ENCODE measurements around the gene YJU2. TPM values are rescaled to one million over a fixed set of nuclear protein-coding genes. Genes with fewer than 3 reads are reported as not detected.
"Not testable (repeated sequence)": the region's sequence is repeated elsewhere in the genome, so short reads cannot be mapped to it uniquely, and the experiment has no call there.

YJU2 gene
- total and polyA plus RNA-seq, 5 donors from 2014 or later = 24.8 to 37.7 (median 28.5) TPM

DNA sequence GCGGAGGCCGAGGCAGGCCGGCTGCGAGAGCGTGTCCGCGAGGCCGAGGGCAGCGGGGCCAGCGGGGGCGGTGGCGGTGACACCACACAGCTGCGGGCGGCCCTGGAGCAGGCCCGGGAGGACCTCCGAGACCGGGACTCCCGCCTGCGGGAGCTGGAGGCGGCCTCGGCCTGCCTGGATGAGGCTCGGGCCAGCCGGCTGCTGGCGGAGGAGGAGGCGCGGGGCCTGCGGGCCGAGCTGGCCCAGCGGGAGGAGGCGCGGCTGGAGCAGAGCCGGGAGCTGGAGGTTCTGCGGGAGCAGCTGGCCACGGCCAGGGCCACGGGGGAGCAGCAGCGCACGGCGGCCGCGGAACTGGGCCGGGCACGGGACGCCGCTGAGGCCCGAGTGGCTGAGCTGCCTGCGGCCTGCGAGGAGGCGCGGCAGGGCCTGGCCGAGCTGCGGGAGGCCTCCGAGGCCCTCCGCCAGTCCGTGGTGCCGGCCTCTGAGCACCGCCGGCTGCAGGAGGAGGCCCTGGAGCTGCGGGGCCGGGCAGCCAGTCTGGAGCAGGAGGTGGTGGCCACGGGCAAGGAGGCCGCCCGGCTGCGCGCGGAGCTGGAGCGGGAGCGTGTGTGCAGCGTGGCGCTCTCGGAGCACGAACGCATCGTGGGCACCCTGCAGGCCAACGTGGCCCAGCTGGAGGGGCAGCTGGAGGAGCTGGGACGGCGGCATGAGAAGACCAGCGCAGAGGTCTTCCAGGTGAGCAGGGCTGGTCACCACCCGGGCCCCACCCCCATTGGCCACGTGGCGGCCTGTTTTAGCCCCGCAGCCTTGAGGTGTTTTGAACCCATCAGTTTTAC is 29.2 kb upstream of the YJU2 start:
- Histone ChIP-seq H3K27me3 (ENCODE audit: control insufficient read depth, insufficient read depth, low read length) (no peaks in the 10 kb centered on the region), H3K4me3 (ENCODE audit: low read depth, low read length) (no peak overlapping the region), H3K36me3 (ENCODE audit: control insufficient read depth, insufficient read depth, low read length) (no peaks in the 10 kb centered on the region), H3K27ac (ENCODE audit: insufficient read depth, low read length, poor library complexity, severe bottlenecking) (no peak overlapping the region), H3K9me3 (ENCODE audit: control insufficient read depth in 2 of 2, low read length in 2 of 2) (no peaks in the 10 kb centered on the region), H3K4me1 (ENCODE audit: control insufficient read depth, insufficient read depth, low read length, poor library complexity, severe bottlenecking) (no peaks in the 10 kb centered on the region)
- no peak for ATAC-seq (ENCODE audit: low read depth in 2 of 2)
- H3K36me3 Mint-ChIP-seq = no peaks in the 10 kb centered on the region
- peaks cover 0 to 12% (median 7%) of the 10 kb centered on the region in 4 donors for H3K4me1 Mint-ChIP-seq
- H3K4me3 Mint-ChIP-seq = no peak overlapping the region
- DNase-seq = no peak
- H3K27me3 Mint-ChIP-seq = peaks cover 4% of the 10 kb centered on the region
- H3K9me3 Mint-ChIP-seq = no peaks in the 10 kb centered on the region
- H3K27ac Mint-ChIP-seq = no peak overlapping the region

- ATAC-seq (ENCODE audit: low read depth in 2 of 2); H3K4me3 ChIP-seq (ENCODE audit: low read depth, low read length); H3K9me3 Mint-ChIP-seq; H3K9me3 ChIP-seq (ENCODE audit: control insufficient read depth in 2 of 2, low read length in 2 of 2); H3K36me3 Mint-ChIP-seq; H3K36me3 ChIP-seq (ENCODE audit: control insufficient read depth, insufficient read depth, low read length); H3K4me1 ChIP-seq (ENCODE audit: control insufficient read depth, insufficient read depth, low read length, poor library complexity, severe bottlenecking); H3K27ac ChIP-seq (ENCODE audit: insufficient read depth, low read length, poor library complexity, severe bottlenecking); DNase-seq; H3K27me3 Mint-ChIP-seq; H3K27me3 ChIP-seq (ENCODE audit: control insufficient read depth, insufficient read depth, low read length); H3K27ac Mint-ChIP-seq: not testable (repeated sequence)
- peaks cover 0 to 12% (median 7%) of the 10 kb centered on the region in 4 donors for H3K4me1 Mint-ChIP-seq
- peak overlapping the region in 1 of 4 donors; percentile 61 for H3K4me3 Mint-ChIP-seq
Observed at GRCh38 chr19:4218523-4218922, 28.4 kb upstream of the YJU2 start.

GRCh38 chr19:4220188-4220587 is 26.7 kb upstream of the YJU2 start:
- Mint-ChIP-seq H3K4me1 (no peaks in the 10 kb centered on the region), H3K36me3 (no peaks in the 10 kb centered on the region), H3K4me3 (no peak overlapping the region), H3K27ac (no peak overlapping the region), H3K9me3 (no peaks in the 10 kb centered on the region), H3K27me3 (no peaks in the 10 kb centered on the region)
- Histone ChIP-seq H3K27me3 (ENCODE audit: control insufficient read depth, insufficient read depth, low read length) (no peaks in the 10 kb centered on the region), H3K36me3 (ENCODE audit: control insufficient read depth, insufficient read depth, low read length) (no peaks in the 10 kb centered on the region), H3K4me3 (ENCODE audit: low read depth, low read length) (no peak overlapping the region), H3K4me1 (ENCODE audit: control insufficient read depth, insufficient read depth, low read length, poor library complexity, severe bottlenecking) (no peaks in the 10 kb centered on the region), H3K9me3 (ENCODE audit: control insufficient read depth in 2 of 2, low read length in 2 of 2) (no peaks in the 10 kb centered on the region), H3K27ac (ENCODE audit: insufficient read depth, low read length, poor library complexity, severe bottlenecking) (no peak overlapping the region)
- no peak for DNase-seq
- no peak for ATAC-seq (ENCODE audit: low read depth in 2 of 2)

DNA sequence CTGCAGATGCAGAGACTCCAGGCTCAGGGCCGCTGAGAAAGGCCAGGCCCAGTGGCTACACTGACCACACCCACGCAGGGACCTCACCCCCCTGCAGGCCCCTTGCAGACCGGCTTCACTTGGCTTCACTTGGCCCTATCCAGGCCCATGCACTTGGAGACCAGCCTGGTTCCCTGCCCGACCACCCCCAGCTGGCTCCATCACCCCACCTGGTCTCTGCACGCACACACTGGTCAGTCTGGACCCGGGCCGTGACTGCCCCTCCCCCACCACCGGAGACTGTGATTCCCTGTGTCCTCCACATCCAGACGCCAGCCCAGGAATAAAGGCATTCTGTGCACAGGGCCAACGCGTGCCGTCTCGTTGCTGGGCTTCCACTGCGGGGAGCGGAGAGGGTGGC is 22.4 kb upstream of the YJU2 start:
- Histone ChIP-seq H3K4me3 (ENCODE audit: low read depth, low read length) (no peak overlapping the region), H3K36me3 (ENCODE audit: control insufficient read depth, insufficient read depth, low read length) (no peaks in the 10 kb centered on the region), H3K9me3 (ENCODE audit: control insufficient read depth in 2 of 2, low read length in 2 of 2) (no peaks in the 10 kb centered on the region), H3K27me3 (ENCODE audit: control insufficient read depth, insufficient read depth, low read length) (no peaks in the 10 kb centered on the region), H3K4me1 (ENCODE audit: control insufficient read depth, insufficient read depth, low read length, poor library complexity, severe bottlenecking) (peaks cover 6% of the 10 kb centered on the region), H3K27ac (ENCODE audit: insufficient read depth, low read length, poor library complexity, severe bottlenecking) (no peak overlapping the region)
- Mint-ChIP-seq H3K36me3 (no peaks in the 10 kb centered on the region), H3K27ac (no peak overlapping the region), H3K4me1 (peaks cover 0 to under 1% (median 0%) of the 10 kb centered on the region in 4 donors), H3K4me3 (no peak overlapping the region), H3K9me3 (no peaks in the 10 kb centered on the region), H3K27me3 (no peaks in the 10 kb centered on the region)
- DNase-seq (no peak), ATAC-seq (ENCODE audit: low read depth in 2 of 2) (no peak)

DNA sequence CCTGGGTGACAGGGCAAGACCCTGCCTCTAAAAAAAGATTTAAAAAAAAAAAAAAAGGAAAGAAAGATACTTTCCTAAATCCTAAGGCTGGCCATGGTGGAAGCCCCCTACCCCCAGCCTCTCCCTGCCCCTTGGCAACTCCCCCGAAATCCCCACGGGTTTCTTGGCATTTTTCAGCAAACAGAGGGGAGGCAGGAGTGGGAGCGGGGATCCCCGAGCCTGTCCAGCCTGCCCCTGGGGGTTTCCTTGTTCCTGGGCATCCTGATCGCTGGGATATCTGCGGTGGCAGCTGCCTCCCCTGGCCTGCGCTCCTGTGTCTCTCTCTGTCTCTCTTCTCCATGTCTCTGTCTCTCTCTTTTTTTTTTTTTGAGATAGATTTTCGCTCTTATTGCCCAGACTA is 21.0 kb upstream of the YJU2 start:
- Mint-ChIP-seq H3K27me3 (no peaks in the 10 kb centered on the region), H3K4me3 (no peak overlapping the region), H3K4me1 (peaks cover 0 to 2% (median 0%) of the 10 kb centered on the region in 4 donors), H3K27ac (no peak overlapping the region), H3K36me3 (no peaks in the 10 kb centered on the region), H3K9me3 (no peaks in the 10 kb centered on the region)
- no peaks in the 10 kb centered on the region for H3K36me3 ChIP-seq (ENCODE audit: control insufficient read depth, insufficient read depth, low read length)
- H3K4me1 ChIP-seq (ENCODE audit: control insufficient read depth, insufficient read depth, low read length, poor library complexity, severe bottlenecking) = peaks cover 8% of the 10 kb centered on the region
- no peak for DNase-seq
- H3K27me3 ChIP-seq (ENCODE audit: control insufficient read depth, insufficient read depth, low read length) = no peaks in the 10 kb centered on the region
- H3K9me3 ChIP-seq (ENCODE audit: control insufficient read depth in 2 of 2, low read length in 2 of 2) = no peaks in the 10 kb centered on the region
- H3K4me3 ChIP-seq (ENCODE audit: low read depth, low read length) = no peak overlapping the region
- ATAC-seq (ENCODE audit: low read depth in 2 of 2) = no peak
- no peak overlapping the region for H3K27ac ChIP-seq (ENCODE audit: insufficient read depth, low read length, poor library complexity, severe bottlenecking)

DNA sequence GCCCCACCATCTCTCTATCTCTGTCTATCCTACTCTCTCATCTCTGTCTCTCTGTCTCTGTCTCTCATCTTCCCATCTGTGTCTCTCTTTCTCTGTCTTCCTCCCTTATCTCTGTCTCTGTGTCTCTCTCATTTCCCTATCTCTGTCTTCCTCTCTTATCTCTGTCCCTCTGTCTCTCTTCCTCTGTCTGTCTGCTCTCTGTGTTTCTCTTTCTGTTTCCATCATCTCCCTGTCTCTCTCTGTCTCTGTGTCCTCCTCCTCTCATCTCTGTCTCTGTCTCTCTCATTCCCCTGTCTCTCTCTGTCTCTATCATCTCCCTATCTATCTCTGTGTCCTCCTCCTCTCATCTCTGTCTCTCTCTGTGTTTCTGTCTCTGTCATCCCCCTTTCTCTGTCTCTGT is 19.1 kb upstream of the YJU2 start:
- ATAC-seq (ENCODE audit: low read depth in 2 of 2) (no peak), DNase-seq (no peak)
- Mint-ChIP-seq H3K9me3 (no peaks in the 10 kb centered on the region), H3K36me3 (no peaks in the 10 kb centered on the region), H3K4me1 (peaks cover 0 to 2% (median 0%) of the 10 kb centered on the region in 4 donors), H3K4me3 (no peak overlapping the region), H3K27ac (no peak overlapping the region), H3K27me3 (no peaks in the 10 kb centered on the region)
- Histone ChIP-seq H3K27me3 (ENCODE audit: control insufficient read depth, insufficient read depth, low read length) (no peaks in the 10 kb centered on the region), H3K9me3 (ENCODE audit: control insufficient read depth in 2 of 2, low read length in 2 of 2) (no peaks in the 10 kb centered on the region), H3K36me3 (ENCODE audit: control insufficient read depth, insufficient read depth, low read length) (no peaks in the 10 kb centered on the region), H3K27ac (ENCODE audit: insufficient read depth, low read length, poor library complexity, severe bottlenecking) (no peak overlapping the region), H3K4me3 (ENCODE audit: low read depth, low read length) (no peak overlapping the region), H3K4me1 (ENCODE audit: control insufficient read depth, insufficient read depth, low read length, poor library complexity, severe bottlenecking) (peaks cover 8% of the 10 kb centered on the region)

DNA sequence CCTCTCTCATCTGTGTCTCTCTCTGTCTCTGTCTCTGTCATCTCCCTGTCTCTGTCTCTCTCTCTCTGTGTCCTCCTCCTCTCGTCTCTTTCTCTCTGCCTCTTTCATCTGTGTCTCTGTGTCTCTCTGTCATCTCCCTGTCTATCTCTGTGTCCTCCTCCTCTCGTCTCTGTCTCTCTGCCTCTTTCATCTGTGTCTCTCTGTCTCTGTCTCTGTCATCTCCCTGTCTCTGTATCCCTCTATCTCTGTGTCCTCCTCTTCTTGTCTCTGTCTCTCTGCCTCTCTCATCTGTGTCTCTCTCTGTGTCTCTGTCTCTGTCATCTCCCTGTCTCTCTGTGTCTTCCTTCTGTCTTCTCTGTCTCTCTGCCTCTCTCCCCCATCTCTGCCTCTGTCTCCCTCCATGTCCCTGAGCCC is 18.1 kb upstream of the YJU2 start:
- ATAC-seq (ENCODE audit: low read depth in 2 of 2) = no peak
- Mint-ChIP-seq H3K36me3 (no peaks in the 10 kb centered on the region), H3K4me1 (peaks cover 0 to 4% (median 1%) of the 10 kb centered on the region in 4 donors), H3K27me3 (no peaks in the 10 kb centered on the region), H3K27ac (no peak overlapping the region), H3K9me3 (no peaks in the 10 kb centered on the region), H3K4me3 (no peak overlapping the region)
- DNase-seq = no peak
- Histone ChIP-seq H3K4me3 (ENCODE audit: low read depth, low read length) (no peak overlapping the region), H3K27me3 (ENCODE audit: control insufficient read depth, insufficient read depth, low read length) (no peaks in the 10 kb centered on the region), H3K4me1 (ENCODE audit: control insufficient read depth, insufficient read depth, low read length, poor library complexity, severe bottlenecking) (peaks cover 8% of the 10 kb centered on the region), H3K9me3 (ENCODE audit: control insufficient read depth in 2 of 2, low read length in 2 of 2) (no peaks in the 10 kb centered on the region), H3K36me3 (ENCODE audit: control insufficient read depth, insufficient read depth, low read length) (no peaks in the 10 kb centered on the region), H3K27ac (ENCODE audit: insufficient read depth, low read length, poor library complexity, severe bottlenecking) (no peak overlapping the region)
